ENCODE results near the gene BMS1. TPM values are rescaled to one million over a fixed set of nuclear protein-coding genes. Genes with fewer than 3 reads are reported as not detected.
"Not testable (repeated sequence)": the region's sequence is repeated elsewhere in the genome, so short reads cannot be mapped to it uniquely, and the experiment has no call there.

BMS1 gene
- total and polyA plus RNA-seq, 2 of the 13 experiments (the other 11 are each of a cell fraction or from before 2014, with no cell fraction given), result 3.9 to 25.2 TPM

GRCh38 chr10:42871138-42871641, 88.6 kb downstream of the BMS1 start:
- BruUV-seq (replicated peaks); CTCF ChIA-PET (ENCODE audit: low intra/inter-chr PET ratio, low total read pairs); intact Hi-C loops (cut with micrococcal nuclease; ENCODE audit: unreplicated experiment); H4K20me1 ChIP-seq (ENCODE audit: insufficient read depth, low read length); DNase-seq (ENCODE audit: low spot score); H3K27ac ChIP-seq (ENCODE audit: extremely low read length, insufficient read depth, low read length); POLR2A ChIA-PET; H3K79me2 ChIP-seq (ENCODE audit: insufficient read depth, low read length); H2AFZ ChIP-seq (ENCODE audit: low read length); H3K4me1 ChIP-seq (ENCODE audit: insufficient read depth, low read length); H3K9me3 ChIP-seq (ENCODE audit: low read length); H3K9ac ChIP-seq (ENCODE audit: insufficient read depth, low read depth, low read length); H3K36me3 ChIP-seq (replicated peaks in 1 of 2; ENCODE audit: control insufficient read depth in 1 of 2, insufficient read depth in 2 of 2, low read length in 2 of 2); ATAC-seq; TF ChIP-seq USF2 (IDR thresholded peaks at IDR 0.05; ENCODE audit: low read depth, low read length): not testable (repeated sequence)
- Histone ChIP-seq H3K4me2 (ENCODE audit: low read depth, low read length) (peak overlapping the region; percentile 27; the same call in 1 of the 2 replicates), H3K27me3 (ENCODE audit: control insufficient read depth in 1 of 2, insufficient read depth in 2 of 2, low read length in 2 of 2) (peaks cover 9 to 35% of the 10 kb centered on the region in 2 experiments; a peak in 3 of 5 replicates), H3K4me3 (replicated peaks in 1 of 3; ENCODE audit: insufficient read depth in 1 of 3, low read depth in 2 of 3, low read length in 3 of 3) (peak overlapping the region in 1 of 3 experiments; percentile 28; a peak in 1 of 6 replicates)
- 12% methylated on average over 9 of the region's 13 CpGs for WGBS (ENCODE audit: low lambda C conversion rate)
- TF ChIP-seq GABPB1 (CRISPR knock-in tag; IDR thresholded peaks at IDR 0.05) (0 out of 2 replicates have a peak, but pooled peaks have one; percentile 33), USF2 (CRISPR knock-in tag; IDR thresholded peaks at IDR 0.05; ENCODE audit: borderline replicate concordance) (peak; percentile 24; the same call in 1 of the 2 replicates)
- TF ChIP-seq, protein P1, sequence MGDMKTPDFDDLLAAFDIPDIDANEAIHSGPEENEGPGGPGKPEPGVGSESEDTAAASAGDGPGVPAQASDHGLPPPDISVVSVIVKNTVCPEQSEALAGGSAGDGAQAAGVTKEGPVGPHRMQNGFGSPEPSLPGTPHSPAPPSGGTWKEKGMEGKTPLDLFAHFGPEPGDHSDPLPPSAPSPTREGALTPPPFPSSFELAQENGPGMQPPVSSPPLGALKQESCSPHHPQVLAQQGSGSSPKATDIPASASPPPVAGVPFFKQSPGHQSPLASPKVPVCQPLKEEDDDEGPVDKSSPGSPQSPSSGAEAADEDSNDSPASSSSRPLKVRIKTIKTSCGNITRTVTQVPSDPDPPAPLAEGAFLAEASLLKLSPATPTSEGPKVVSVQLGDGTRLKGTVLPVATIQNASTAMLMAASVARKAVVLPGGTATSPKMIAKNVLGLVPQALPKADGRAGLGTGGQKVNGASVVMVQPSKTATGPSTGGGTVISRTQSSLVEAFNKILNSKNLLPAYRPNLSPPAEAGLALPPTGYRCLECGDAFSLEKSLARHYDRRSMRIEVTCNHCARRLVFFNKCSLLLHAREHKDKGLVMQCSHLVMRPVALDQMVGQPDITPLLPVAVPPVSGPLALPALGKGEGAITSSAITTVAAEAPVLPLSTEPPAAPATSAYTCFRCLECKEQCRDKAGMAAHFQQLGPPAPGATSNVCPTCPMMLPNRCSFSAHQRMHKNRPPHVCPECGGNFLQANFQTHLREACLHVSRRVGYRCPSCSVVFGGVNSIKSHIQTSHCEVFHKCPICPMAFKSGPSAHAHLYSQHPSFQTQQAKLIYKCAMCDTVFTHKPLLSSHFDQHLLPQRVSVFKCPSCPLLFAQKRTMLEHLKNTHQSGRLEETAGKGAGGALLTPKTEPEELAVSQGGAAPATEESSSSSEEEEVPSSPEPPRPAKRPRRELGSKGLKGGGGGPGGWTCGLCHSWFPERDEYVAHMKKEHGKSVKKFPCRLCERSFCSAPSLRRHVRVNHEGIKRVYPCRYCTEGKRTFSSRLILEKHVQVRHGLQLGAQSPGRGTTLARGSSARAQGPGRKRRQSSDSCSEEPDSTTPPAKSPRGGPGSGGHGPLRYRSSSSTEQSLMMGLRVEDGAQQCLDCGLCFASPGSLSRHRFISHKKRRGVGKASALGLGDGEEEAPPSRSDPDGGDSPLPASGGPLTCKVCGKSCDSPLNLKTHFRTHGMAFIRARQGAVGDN (CRISPR knock-in tag; IDR thresholded peaks at IDR 0.05), result peak; percentile 15; the same call in 1 of the 2 replicates
- in situ Hi-C loops (cut with HindIII; ENCODE audit: extremely low pct_ligation_motif_present, low pct_unique_long_range_greater_than_20kb), result loop anchor here (5.0 kb wide), 1 partner anchor 236 kb away; no protein-coding TSS in a partner anchor
- peak; percentile 60 for FAIRE-seq
